SK-N-SH (cell line): ENCODE results near the gene PRKN.

Experiments
- CHD2 ChIP-seq: fragments of 150-350 bp; IDR thresholded peaks from 2 replicates; pipeline ENCODE4 v1.6.1; 2018; ENCODE audit warnings: low read length; ENCODE audit not compliant: partially characterized antibody
- EP300 ChIP-seq, 2 experiments: IDR thresholded peaks; 2 replicates each; pipeline versions ENCODE4 v1.4.0 to v1.6.1; 2012; ENCODE audit warnings: borderline replicate concordance in 1 of 2, low read depth in 1 of 2, low read length in 1 of 2
- EZH2phosphoT487 ChIP-seq: fragments of 200-600 bp; sonication (generic); IDR thresholded peaks from 2 replicates; pipeline ENCODE4 v1.6.1; 2017; ENCODE audit warnings: low read depth, mixed run types, mild to moderate bottlenecking, antibody characterized with exemption, moderate library complexity, borderline replicate concordance
- JUND ChIP-seq: IDR thresholded peaks from 2 replicates; pipeline ENCODE4 v1.4.0; 2012
- MAX ChIP-seq: IDR thresholded peaks from 2 replicates; pipeline ENCODE4 v1.4.0; 2012; ENCODE audit warnings: low read depth
- MXI1 ChIP-seq: IDR thresholded peaks from 2 replicates; pipeline ENCODE4 v1.6.1; 2012; ENCODE audit warnings: mild to moderate bottlenecking, low read depth, low read length, improper control_type of control experiment
- NFIC ChIP-seq: IDR thresholded peaks from 2 replicates; pipeline ENCODE4 v1.4.0; 2012; ENCODE audit warnings: borderline replicate concordance
- POLR2AphosphoS5 ChIP-seq: IDR thresholded peaks from 2 replicates; pipeline ENCODE4 v1.6.1; 2012; ENCODE audit warnings: low read depth, low read length
- RCOR1 ChIP-seq: fragments of 150-350 bp; IDR thresholded peaks from 2 replicates; pipeline ENCODE4 v1.6.1; 2017; ENCODE audit warnings: antibody characterized with exemption, low read length
- REST ChIP-seq: IDR thresholded peaks from 2 replicates; pipeline ENCODE4 v1.6.1; 2012; ENCODE audit warnings: mild to moderate bottlenecking, low read depth, low read length, moderate library complexity
- TCF12 ChIP-seq: IDR thresholded peaks from 2 replicates; pipeline ENCODE4 v1.4.0; 2012
- YY1 ChIP-seq: IDR thresholded peaks from 2 replicates; pipeline ENCODE4 v1.4.0; 2012; ENCODE audit warnings: low read depth, mild to moderate bottlenecking
- TF ChIP-seq, protein P1 (sequence below): fragments of 200-600 bp; sonication (generic); IDR thresholded peaks from 2 replicates; pipeline ENCODE4 v1.6.1; 2017; ENCODE audit warnings: antibody characterized with exemption, mild to moderate bottlenecking, moderate library complexity

DNA sequence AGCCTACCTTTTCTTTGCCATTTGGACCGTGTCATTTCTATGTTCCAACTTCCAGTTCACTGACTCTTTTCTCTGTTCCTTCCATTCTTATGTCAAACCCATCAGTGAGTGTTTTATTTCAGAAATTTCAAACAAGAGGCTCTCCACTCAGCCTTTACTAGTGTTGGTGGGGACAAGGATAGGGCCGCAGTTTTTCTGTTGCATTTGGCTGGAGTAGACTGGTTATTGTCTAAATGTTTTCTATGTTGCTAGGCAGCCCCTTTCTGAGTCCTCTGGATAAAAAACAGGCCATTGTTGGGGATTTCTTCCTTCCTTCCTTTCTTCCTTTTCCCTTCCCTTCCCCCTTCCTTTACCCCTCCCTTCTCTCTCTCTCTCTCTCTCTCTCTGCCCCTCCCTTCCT lies 288.6 kb downstream of the PRKN start:
- TF ChIP-seq YY1 = no peak
- TF ChIP-seq, protein P1, sequence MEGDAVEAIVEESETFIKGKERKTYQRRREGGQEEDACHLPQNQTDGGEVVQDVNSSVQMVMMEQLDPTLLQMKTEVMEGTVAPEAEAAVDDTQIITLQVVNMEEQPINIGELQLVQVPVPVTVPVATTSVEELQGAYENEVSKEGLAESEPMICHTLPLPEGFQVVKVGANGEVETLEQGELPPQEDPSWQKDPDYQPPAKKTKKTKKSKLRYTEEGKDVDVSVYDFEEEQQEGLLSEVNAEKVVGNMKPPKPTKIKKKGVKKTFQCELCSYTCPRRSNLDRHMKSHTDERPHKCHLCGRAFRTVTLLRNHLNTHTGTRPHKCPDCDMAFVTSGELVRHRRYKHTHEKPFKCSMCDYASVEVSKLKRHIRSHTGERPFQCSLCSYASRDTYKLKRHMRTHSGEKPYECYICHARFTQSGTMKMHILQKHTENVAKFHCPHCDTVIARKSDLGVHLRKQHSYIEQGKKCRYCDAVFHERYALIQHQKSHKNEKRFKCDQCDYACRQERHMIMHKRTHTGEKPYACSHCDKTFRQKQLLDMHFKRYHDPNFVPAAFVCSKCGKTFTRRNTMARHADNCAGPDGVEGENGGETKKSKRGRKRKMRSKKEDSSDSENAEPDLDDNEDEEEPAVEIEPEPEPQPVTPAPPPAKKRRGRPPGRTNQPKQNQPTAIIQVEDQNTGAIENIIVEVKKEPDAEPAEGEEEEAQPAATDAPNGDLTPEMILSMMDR = no peak
- no peak for TF ChIP-seq EZH2phosphoT487
- TF ChIP-seq MAX = no peak
- TF ChIP-seq RCOR1 = no peak
- TF ChIP-seq REST = no peak
- TF ChIP-seq POLR2AphosphoS5 = no peak
- no peak for TF ChIP-seq MXI1
- no peak for TF ChIP-seq JUND
- no peak for TF ChIP-seq EP300 (IDR thresholded peaks at IDR 0.05; ENCODE audit: borderline replicate concordance in 1 of 2, low read depth in 1 of 2, low read length in 1 of 2)
- no peak for TF ChIP-seq TCF12
- TF ChIP-seq NFIC = no peak
- no peak for TF ChIP-seq CHD2
